ENCODE measurements around the gene WSB1.

WSB1 gene

GRCh38 chr17:27290916-27291598 lies 2.9 kb upstream of the WSB1 start:
- Histone ChIP-seq H3K36me3 (ENCODE audit: control insufficient read depth in 2 of 2, insufficient read depth in 1 of 2, low read length in 2 of 2) (no peaks in the 10 kb centered on the region), H3K27ac (ENCODE audit: extremely low read depth, low read depth, low read length) (no peak overlapping the region), H3K4me1 (ENCODE audit: control insufficient read depth, insufficient read depth, low read length) (peaks cover 4% of the 10 kb centered on the region), H3K4me3 (ENCODE audit: low read depth, low read length) (no peak overlapping the region), H3K9me3 (ENCODE audit: control insufficient read depth, insufficient read depth, low read depth, low read length) (no peaks in the 10 kb centered on the region)
- ChIA-PET CTCF (interaction anchor here (0.7 to 3.1 kb wide), 4 partner anchors 14 to 222 kb away, joined by 5 to 11 read pairs (median 8); no protein-coding TSS in a partner anchor), POLR2A (interaction anchor here (0.7 to 0.9 kb wide), 3 partner anchors 22 to 227 kb away, joined by 3 read pairs; no protein-coding TSS in a partner anchor)
- TF ChIP-seq OSR2 (tag by site-specific recombination; IDR thresholded peaks at IDR 0.05) (peak; percentile 24; the same call in 1 of the 2 replicates), ZNF664 (tag by site-specific recombination; IDR thresholded peaks at IDR 0.05) (peak; percentile 86), ZNF335 (tag by site-specific recombination; conservative IDR thresholded peaks at IDR 0.05) (no peak), PRDM6 (tag by site-specific recombination; IDR thresholded peaks at IDR 0.05) (peak; percentile 80), ZBTB17 (tag by site-specific recombination; IDR thresholded peaks at IDR 0.05) (peak; percentile 38; the same call in 1 of the 2 replicates), ZNF624 (tag by site-specific recombination; IDR thresholded peaks at IDR 0.05) (no peak), ZXDB (tag by site-specific recombination; IDR thresholded peaks at IDR 0.05) (0 out of 2 replicates have a peak, but pooled peaks have one; percentile 28)

GRCh38 chr17:27293359-27293897 lies 486 bp upstream of the WSB1 start:
- CTCF ChIA-PET: interaction anchor here (0.7 to 3.9 kb wide), 7 partner anchors 9 to 509 kb away, joined by 3 to 27 read pairs (median 5); no protein-coding TSS in a partner anchor
- Histone ChIP-seq H3K27ac (ENCODE audit: extremely low read depth, low read depth, low read length) (peak overlapping the region; percentile 94), H3K4me1 (ENCODE audit: control insufficient read depth, insufficient read depth, low read length) (peaks cover 4% of the 10 kb centered on the region), H3K36me3 (ENCODE audit: control insufficient read depth in 2 of 2, insufficient read depth in 1 of 2, low read length in 2 of 2) (peaks cover 3 to 10% of the 10 kb centered on the region in 2 experiments), H3K4me3 (ENCODE audit: low read depth, low read length) (peak overlapping the region; percentile 75), H3K9me3 (ENCODE audit: control insufficient read depth, insufficient read depth, low read depth, low read length) (no peaks in the 10 kb centered on the region)
- TF ChIP-seq ZBTB44 (tag by site-specific recombination; IDR thresholded peaks at IDR 0.05): no peak
- TF ChIP-seq ZNF335 (tag by site-specific recombination; conservative IDR thresholded peaks at IDR 0.05): peak; percentile 86
- TF ChIP-seq ZNF366 (tag by site-specific recombination; conservative IDR thresholded peaks at IDR 0.05): 0 out of 2 replicates have a peak, but pooled peaks have one; percentile 32
- no peak for TF ChIP-seq ZBTB6 (tag by site-specific recombination; IDR thresholded peaks at IDR 0.05)
- TF ChIP-seq ZBTB48 (tag by site-specific recombination; IDR thresholded peaks at IDR 0.05): no peak
- no peak for TF ChIP-seq ZNF664 (tag by site-specific recombination; IDR thresholded peaks at IDR 0.05)
- POLR2A ChIA-PET: interaction anchor here (1.2 to 2.6 kb wide), 18 partner anchors 9 to 296 kb away, joined by 3 to 39 read pairs (median 11); no protein-coding TSS in a partner anchor

- Histone ChIP-seq H3K4me3 (ENCODE audit: low read depth, low read length) (peak overlapping the region; percentile 75), H3K9me3 (ENCODE audit: control insufficient read depth, insufficient read depth, low read depth, low read length) (no peaks in the 10 kb centered on the region), H3K4me1 (ENCODE audit: control insufficient read depth, insufficient read depth, low read length) (peaks cover 8% of the 10 kb centered on the region), H3K36me3 (ENCODE audit: control insufficient read depth in 2 of 2, insufficient read depth in 1 of 2, low read length in 2 of 2) (peaks cover 3 to 10% of the 10 kb centered on the region in 2 experiments), H3K27ac (ENCODE audit: extremely low read depth, low read depth, low read length) (peak overlapping the region; percentile 94)
- ChIA-PET CTCF (interaction anchor here (0.6 to 3.9 kb wide), 9 partner anchors 32 to 585 kb away, joined by 3 to 27 read pairs (median 5); no protein-coding TSS in a partner anchor), POLR2A (interaction anchor here (0.6 to 2.6 kb wide), 30 partner anchors 9 to 295 kb away, joined by 3 to 39 read pairs (median 6); no protein-coding TSS in a partner anchor)
- peak; percentile 51 for TF ChIP-seq ZNF341 (tag by site-specific recombination; IDR thresholded peaks at IDR 0.05; ENCODE audit: low read depth)
- no peak for TF ChIP-seq ZNF830 (tag by site-specific recombination; IDR thresholded peaks at IDR 0.05; ENCODE audit: low read depth)
- TF ChIP-seq SP3 (tag by site-specific recombination; IDR thresholded peaks at IDR 0.05): peak; percentile 7; the same call in 1 of the 2 replicates
- no peak for TF ChIP-seq KLF16 (tag by site-specific recombination; IDR thresholded peaks at IDR 0.05)
- peak; percentile 56 for TF ChIP-seq PRDM10 (tag by site-specific recombination; IDR thresholded peaks at IDR 0.05)
- TF ChIP-seq KLF1 (tag by site-specific recombination; IDR thresholded peaks at IDR 0.05): peak; percentile 40; the same call in 1 of the 2 replicates
- TF ChIP-seq ZNF214 (tag by site-specific recombination; IDR thresholded peaks at IDR 0.05; ENCODE audit: borderline replicate concordance): no peak
Measured at GRCh38 chr17:27294689-27295630, 1.0 kb downstream of the WSB1 start.

Measured in HEK293 (cell line).